HEK293 (cell line): ENCODE results near the gene RASAL2.
A peak's percentile ranks its signal among the peaks of the same experiment; 100 is the strongest.

Experiments used
- KLF7 ChIP-seq: fragments of 450-650 bp; formaldehyde crosslinking; IDR thresholded peaks from 2 replicates; pipeline ENCODE4 v1.5.1; 2016; ENCODE audit warnings: missing biosample characterization, missing genetic modification characterization, borderline replicate concordance
- KLF8 ChIP-seq: fragments of 450-650 bp; formaldehyde crosslinking; IDR thresholded peaks from 2 replicates; pipeline ENCODE4 v1.5.1; 2016; ENCODE audit warnings: missing biosample characterization, missing genetic modification characterization
- MYNN ChIP-seq: fragments of 450-650 bp; formaldehyde crosslinking; IDR thresholded peaks from 2 replicates; pipeline ENCODE4 v1.5.1; 2016; ENCODE audit warnings: missing biosample characterization, missing genetic modification characterization, borderline replicate concordance
- PRDM4 ChIP-seq: fragments of 450-650 bp; formaldehyde crosslinking; IDR thresholded peaks from 2 replicates; pipeline ENCODE4 v1.5.1; 2017; ENCODE audit warnings: missing biosample characterization, missing genetic modification characterization
- TSHZ1 ChIP-seq: fragments of 450-650 bp; formaldehyde crosslinking; IDR thresholded peaks from 2 replicates; pipeline ENCODE4 v1.5.1; 2016; ENCODE audit warnings: missing biosample characterization, missing genetic modification characterization, borderline replicate concordance
- ZBTB11 ChIP-seq: fragments of 450-650 bp; formaldehyde crosslinking; conservative IDR thresholded peaks from 2 replicates; pipeline ENCODE4 v1.5.1; 2016; ENCODE audit warnings: low read depth, missing biosample characterization, missing genetic modification characterization
- ZBTB21 ChIP-seq: fragments of 450-650 bp; formaldehyde crosslinking; IDR thresholded peaks from 2 replicates; pipeline ENCODE4 v1.5.1; 2017; ENCODE audit warnings: missing biosample characterization, missing genetic modification characterization
- ZBTB48 ChIP-seq: fragments of 450-650 bp; formaldehyde crosslinking; IDR thresholded peaks from 2 replicates; pipeline ENCODE4 v1.5.1; 2016; ENCODE audit warnings: missing biosample characterization, missing genetic modification characterization
- ZFHX2 ChIP-seq: fragments of 450-650 bp; formaldehyde crosslinking; conservative IDR thresholded peaks from 2 replicates; pipeline ENCODE4 v1.5.1; 2016; ENCODE audit warnings: missing biosample characterization, missing genetic modification characterization
- ZIC2 ChIP-seq: fragments of 450-650 bp; formaldehyde crosslinking; IDR thresholded peaks from 2 replicates; pipeline ENCODE4 v1.5.1; 2016; ENCODE audit warnings: missing biosample characterization, missing genetic modification characterization
- ZNF112 ChIP-seq: fragments of 450-650 bp; formaldehyde crosslinking; IDR thresholded peaks from 2 replicates; pipeline ENCODE4 v1.5.0; 2017; ENCODE audit warnings: missing biosample characterization, missing genetic modification characterization
- ZNF133 ChIP-seq: fragments of 450-650 bp; formaldehyde crosslinking; IDR thresholded peaks from 2 replicates; pipeline ENCODE4 v1.5.1; 2016; ENCODE audit warnings: missing biosample characterization, missing genetic modification characterization
- ZNF148 ChIP-seq: fragments of 450-650 bp; formaldehyde crosslinking; IDR thresholded peaks from 2 replicates; pipeline ENCODE4 v1.5.0; 2017; ENCODE audit warnings: missing biosample characterization, missing genetic modification characterization, borderline replicate concordance
- ZNF2 ChIP-seq: fragments of 450-650 bp; formaldehyde crosslinking; IDR thresholded peaks from 2 replicates; pipeline ENCODE4 v1.5.1; 2016; ENCODE audit warnings: missing biosample characterization, missing genetic modification characterization
- ZNF221 ChIP-seq: fragments of 450-650 bp; formaldehyde crosslinking; IDR thresholded peaks from 2 replicates; pipeline ENCODE4 v1.5.1; 2017; ENCODE audit warnings: missing biosample characterization, missing genetic modification characterization, borderline replicate concordance
- ZNF24 ChIP-seq: fragments of 450-650 bp; formaldehyde crosslinking; IDR thresholded peaks from 2 replicates; pipeline ENCODE4 v1.5.1; 2016; ENCODE audit warnings: missing biosample characterization, missing genetic modification characterization
- ZNF280C ChIP-seq: fragments of 450-650 bp; formaldehyde crosslinking; IDR thresholded peaks from 2 replicates; pipeline ENCODE4 v1.5.1; 2016; ENCODE audit warnings: missing biosample characterization, missing genetic modification characterization
- ZNF530 ChIP-seq: fragments of 450-650 bp; formaldehyde crosslinking; IDR thresholded peaks from 2 replicates; pipeline ENCODE4 v1.5.1; 2016; ENCODE audit warnings: low read depth, missing biosample characterization, missing genetic modification characterization
- ZNF555 ChIP-seq: fragments of 450-650 bp; formaldehyde crosslinking; conservative IDR thresholded peaks from 2 replicates; pipeline ENCODE4 v1.5.1; 2017; ENCODE audit warnings: missing biosample characterization, mild to moderate bottlenecking, missing genetic modification characterization, inconsistent platforms
- ZNF621 ChIP-seq: fragments of 450-650 bp; formaldehyde crosslinking; IDR thresholded peaks from 2 replicates; pipeline ENCODE4 v1.5.1; 2017; ENCODE audit warnings: missing biosample characterization, missing genetic modification characterization
- ZNF623 ChIP-seq: fragments of 450-650 bp; formaldehyde crosslinking; IDR thresholded peaks from 2 replicates; pipeline ENCODE4 v1.5.1; 2016; ENCODE audit warnings: missing biosample characterization, missing genetic modification characterization
- ZSCAN30 ChIP-seq: fragments of 450-650 bp; IDR thresholded peaks from 2 replicates; pipeline ENCODE4 v1.5.1; 2018; ENCODE audit warnings: missing biosample characterization, mild to moderate bottlenecking, missing genetic modification characterization, moderate library complexity
- TF ChIP-seq, protein P1 (sequence below): fragments of 450-650 bp; formaldehyde crosslinking; optimal IDR thresholded peaks from 2 replicates; pipeline ENCODE3; 2016; ENCODE audit warnings: missing biosample characterization, mild to moderate bottlenecking, missing genetic modification characterization

The RASAL2 gene

GRCh38 chr1:178238722-178239510, 145.0 kb downstream of the RASAL2 start (continued):
- TF ChIP-seq PRDM4 (tag by site-specific recombination) (no peak), ZNF112 (tag by site-specific recombination) (no peak), ZNF280C (tag by site-specific recombination) (no peak), ZNF2 (tag by site-specific recombination) (no peak), ZBTB11 (no peak), ZNF530 (tag by site-specific recombination) (no peak), ZIC2 (tag by site-specific recombination) (no peak), TSHZ1 (tag by site-specific recombination) (peak; percentile 43; the same call in 1 of the 2 replicates), ZFHX2 (tag by site-specific recombination) (no peak), ZNF555 (tag by site-specific recombination) (no peak), KLF8 (tag by site-specific recombination) (no peak), ZNF621 (tag by site-specific recombination) (no peak), ZSCAN30 (tag by site-specific recombination) (no peak), ZNF221 (tag by site-specific recombination) (no peak), MYNN (tag by site-specific recombination) (no peak), ZNF24 (tag by site-specific recombination) (no peak), KLF7 (tag by site-specific recombination) (no peak), ZNF623 (tag by site-specific recombination) (no peak), ZNF133 (tag by site-specific recombination) (no peak), ZNF148 (no peak), ZBTB48 (tag by site-specific recombination) (no peak), ZBTB21 (no peak)
- TF ChIP-seq, protein P1, sequence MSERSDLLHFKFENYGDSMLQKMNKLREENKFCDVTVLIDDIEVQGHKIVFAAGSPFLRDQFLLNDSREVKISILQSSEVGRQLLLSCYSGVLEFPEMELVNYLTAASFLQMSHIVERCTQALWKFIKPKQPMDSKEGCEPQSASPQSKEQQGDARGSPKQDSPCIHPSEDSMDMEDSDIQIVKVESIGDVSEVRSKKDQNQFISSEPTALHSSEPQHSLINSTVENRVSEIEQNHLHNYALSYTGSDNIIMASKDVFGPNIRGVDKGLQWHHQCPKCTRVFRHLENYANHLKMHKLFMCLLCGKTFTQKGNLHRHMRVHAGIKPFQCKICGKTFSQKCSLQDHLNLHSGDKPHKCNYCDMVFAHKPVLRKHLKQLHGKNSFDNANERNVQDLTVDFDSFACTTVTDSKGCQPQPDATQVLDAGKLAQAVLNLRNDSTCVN: no peak
